GM19395 (cell line): ENCODE results near the gene ST6GALNAC4.

ENCODE experiments used
- ATAC-seq: cut with Tn5 transposase; IDR thresholded peaks from one replicate; pipeline ENCODE4 v1.9.1; 2021; ENCODE audit warnings: mild to moderate bottlenecking, moderate library complexity; ENCODE audit not compliant: unreplicated experiment

The ST6GALNAC4 gene

DNA sequence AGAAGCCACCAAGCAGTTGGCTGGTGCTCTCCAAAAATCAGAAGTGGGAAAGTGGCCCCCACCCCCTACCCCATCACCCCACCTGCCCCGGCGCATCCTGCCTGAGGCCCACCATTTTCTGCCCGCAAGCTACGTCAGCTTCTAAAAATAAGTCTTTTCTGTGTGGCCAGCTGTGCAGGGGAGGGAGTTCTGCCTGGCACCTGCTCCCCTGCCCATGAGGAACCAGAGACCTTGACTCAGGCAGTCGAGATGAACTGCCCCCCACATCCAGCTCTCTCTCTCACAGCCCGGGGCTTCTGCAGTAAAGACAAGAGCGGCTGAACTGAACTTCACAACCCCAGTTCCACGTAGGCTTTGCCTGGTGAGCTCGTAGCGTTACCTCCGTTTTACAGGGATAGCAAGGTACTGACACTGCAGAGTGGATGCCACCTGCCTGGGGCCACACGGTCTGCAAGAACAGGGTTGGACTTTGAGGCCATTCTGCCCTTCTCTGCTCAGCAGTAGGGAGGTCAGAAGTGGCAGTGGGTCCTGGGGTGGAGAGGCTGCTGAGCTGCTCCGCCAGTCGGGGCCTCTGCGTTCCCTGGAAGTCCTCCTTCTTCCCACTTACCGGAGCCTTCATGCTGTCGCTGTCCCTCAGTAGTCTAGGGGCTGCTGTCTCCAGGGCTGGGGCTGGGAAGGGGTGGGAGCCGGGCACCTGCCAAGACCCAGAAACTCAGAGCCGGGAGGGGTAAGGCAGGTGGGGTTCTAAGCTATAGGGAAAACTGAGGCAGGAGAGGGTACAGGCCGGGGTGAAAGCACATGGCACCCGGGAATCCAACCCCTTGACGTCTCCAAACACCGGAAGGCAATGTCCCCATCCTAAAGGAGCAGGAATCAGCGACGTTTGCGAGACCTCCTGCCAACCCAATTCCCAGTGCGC lies 781 bp downstream of the ST6GALNAC4 start:
- ATAC-seq = peak; percentile 38

DNA sequence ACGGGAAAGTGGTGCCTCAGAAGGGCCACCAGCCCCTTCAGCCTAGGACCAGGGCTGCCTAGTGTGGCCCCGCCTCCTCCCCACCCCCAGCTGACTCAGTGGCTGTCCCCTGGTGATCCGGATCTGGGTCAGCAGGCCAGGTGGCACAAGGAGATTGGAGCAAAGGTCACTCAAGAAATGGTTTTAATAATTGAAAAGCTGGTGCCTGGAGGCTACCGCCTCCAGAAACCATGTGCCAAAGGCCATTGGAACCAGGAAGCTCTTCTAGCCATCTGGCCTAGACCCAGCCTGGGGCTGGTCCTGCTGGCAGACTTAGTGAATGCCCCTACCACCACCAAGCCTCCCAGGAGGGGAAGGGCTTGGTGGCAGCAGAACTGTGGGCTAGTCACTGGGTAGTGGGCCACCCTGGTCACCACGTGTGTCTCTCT lies 1.5 kb downstream of the ST6GALNAC4 start:
- ATAC-seq = no peak

DNA sequence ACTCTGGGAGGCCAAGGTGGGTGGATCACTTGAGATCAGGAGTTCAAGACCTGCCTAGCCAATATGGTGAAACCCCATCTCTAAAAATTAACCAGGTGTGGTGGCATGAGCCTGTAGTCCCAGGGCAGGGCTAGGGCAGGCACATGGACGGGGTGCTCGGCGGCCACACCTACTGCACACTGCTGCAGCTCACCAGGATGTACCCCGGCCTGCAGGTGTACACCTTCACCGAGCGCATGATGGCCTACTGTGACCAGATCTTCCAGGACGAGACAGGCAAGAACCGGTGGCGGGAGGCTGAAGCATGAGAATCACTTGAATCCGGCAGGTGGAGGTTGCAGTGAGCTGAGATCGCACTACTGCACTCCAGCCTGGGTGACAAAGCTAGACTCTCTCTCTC lies 3.2 kb downstream of the ST6GALNAC4 start:
- no peak for ATAC-seq

DNA sequence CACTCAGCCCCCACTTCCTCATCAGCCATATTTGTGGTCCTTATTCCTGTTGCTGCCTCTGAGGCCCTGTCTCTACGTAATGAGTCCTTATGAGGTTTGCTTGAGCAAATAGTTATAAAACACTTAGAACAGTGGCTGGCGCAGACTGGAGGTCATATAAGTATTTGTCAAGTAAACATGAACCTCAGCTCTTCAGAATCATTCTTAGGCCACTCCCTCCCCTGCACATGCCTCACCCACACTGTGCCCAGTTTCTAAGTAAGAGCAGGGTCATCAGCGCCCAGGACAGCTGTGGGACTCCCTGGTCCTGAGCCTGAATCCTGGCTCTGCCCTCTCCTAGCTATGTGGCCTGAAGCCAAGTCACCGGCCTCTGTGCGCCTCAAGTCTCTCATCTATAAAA lies 4.0 kb downstream of the ST6GALNAC4 start:
- ATAC-seq = no peak

DNA sequence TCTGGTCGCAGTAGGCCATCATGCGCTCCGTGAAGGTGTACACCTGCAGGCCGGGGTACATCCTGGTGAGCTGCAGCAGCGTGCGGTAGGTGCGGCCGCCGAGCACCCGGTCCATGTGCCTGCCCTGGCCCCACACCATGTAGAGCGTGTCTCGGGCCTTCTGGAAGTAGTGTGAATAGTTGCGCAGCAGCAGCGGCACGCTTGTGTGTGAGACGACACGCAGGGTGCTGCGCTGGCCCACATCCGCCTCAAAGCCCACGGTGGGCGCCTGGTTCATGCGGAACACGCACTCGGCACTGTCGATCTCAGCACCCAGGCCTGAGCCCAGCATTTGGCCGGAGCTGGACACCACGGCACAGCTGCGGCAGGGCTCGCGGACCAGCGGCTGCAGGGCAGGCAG lies 4.5 kb downstream of the ST6GALNAC4 start:
- no peak for ATAC-seq

DNA sequence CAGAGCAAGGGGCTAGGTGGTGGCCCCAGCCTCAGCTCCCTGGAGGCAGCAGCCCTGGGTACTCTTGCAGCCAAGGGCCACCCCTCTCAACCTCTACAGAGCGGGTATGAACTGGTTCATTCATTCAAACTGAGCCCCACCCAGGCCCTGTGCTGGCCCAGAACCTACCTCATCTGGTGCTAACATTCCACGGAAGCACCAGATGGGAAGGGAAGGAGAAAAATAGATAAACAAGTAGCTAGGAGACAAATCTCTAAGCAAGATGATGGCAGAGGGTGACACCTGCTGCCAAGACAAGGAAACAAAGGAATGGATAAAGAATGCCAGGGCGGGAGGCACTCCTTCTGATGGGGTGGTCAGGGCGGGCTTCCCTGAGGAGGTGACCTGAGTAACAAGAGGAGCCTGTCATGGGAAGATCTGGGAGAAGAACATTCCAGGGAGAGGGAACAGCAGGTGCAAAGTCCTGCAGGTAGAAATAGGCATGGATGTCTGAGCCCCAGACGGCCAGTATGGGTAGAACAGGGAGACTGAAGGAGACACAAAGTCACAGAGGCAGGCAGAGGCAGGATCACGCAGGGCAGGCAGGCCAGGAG lies 6.1 kb downstream of the ST6GALNAC4 start:
- no peak for ATAC-seq

DNA sequence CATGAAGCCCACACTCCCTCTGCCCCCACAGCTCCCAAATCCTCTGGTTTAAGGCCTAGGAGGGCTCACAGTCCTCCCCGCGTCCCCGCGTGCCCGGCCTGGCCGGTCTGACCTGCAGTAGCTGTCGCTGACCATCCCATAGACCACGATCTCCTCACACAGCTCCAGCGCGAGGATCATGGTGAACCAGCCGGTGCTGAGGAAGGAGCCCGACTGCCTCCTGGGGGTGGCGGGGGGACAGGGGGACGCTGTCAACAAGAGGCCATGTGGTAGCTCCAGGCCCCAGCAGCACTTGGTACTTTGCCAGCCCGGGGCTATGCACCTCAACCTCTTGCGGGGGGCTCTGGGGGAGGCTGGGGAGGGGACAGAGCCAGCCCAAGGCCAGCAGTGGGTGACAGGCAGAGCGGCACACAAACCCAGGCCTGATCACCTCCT lies 7.0 kb downstream of the ST6GALNAC4 start:
- no peak for ATAC-seq

DNA sequence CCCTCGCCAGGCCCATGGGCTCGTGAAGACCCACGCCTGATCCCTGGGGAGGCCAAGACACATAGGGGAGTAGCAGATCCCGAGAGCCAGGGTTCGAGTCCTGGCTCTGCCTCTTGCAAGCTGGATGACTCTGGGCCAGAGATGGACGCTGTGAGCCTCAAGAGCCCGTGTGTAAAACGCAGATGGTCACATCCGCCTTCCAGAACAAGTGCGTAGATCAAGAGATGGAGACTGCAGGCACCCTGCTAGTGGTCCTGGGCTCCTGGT lies 8.2 kb downstream of the ST6GALNAC4 start:
- no peak for ATAC-seq

DNA sequence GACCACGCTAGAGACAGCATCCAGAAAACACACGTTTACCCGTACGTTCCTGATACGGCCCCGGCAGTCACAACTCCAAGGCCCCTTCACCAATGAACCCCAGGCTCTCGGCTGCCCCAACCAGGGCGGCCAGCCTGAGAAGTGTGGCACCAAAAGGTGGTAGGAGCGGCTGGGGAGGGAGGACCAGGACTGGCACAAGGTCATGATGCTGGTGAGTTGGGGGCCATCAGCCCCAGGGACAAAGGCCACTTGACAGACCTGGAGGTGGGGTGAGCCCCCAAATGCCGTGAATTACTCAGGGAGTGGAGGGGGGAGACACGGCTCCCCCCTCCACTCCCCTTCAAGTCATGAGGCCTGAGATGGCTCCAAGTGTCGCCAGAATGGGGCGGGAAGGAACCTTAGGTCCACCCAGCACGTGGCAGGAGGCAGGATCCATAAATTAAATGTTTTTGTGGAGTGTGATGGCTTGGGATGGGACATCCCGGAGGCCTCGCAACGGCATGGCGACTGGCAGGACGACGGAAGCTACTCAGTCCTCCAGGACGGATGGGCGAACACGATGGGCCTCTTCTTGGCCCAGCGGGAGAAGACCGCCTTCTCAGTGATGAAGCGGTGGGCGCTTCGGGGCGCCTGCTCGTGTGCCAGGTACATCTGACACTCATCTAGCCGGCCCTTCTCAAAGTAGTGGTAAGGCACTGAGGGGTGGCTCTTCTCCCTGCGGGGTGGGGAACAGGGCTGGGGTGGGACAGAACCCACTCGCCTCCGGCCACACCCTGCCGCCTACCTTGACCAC lies 8.8 kb downstream of the ST6GALNAC4 start:
- no peak for ATAC-seq

DNA sequence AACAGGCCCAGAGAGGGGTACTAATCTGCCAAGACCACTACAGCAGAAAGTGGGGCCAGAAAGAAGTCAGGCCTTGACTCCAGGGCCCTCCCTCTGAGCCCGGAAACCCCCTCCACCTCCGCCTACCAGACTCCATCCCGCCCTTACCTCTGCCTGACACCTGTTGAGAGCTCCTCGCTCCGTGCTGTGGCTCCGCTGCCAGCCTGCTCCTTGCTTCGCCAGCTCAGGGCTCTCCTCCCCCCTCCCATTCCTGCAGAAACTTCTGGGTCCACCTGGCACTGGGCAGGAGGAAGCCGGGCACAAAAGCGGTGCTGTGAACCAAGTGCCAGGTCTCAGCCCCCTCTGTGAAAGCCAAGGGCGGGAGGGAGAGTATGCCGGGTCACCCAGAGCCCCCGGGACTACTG lies 11.1 kb downstream of the ST6GALNAC4 start:
- ATAC-seq = no peak

DNA sequence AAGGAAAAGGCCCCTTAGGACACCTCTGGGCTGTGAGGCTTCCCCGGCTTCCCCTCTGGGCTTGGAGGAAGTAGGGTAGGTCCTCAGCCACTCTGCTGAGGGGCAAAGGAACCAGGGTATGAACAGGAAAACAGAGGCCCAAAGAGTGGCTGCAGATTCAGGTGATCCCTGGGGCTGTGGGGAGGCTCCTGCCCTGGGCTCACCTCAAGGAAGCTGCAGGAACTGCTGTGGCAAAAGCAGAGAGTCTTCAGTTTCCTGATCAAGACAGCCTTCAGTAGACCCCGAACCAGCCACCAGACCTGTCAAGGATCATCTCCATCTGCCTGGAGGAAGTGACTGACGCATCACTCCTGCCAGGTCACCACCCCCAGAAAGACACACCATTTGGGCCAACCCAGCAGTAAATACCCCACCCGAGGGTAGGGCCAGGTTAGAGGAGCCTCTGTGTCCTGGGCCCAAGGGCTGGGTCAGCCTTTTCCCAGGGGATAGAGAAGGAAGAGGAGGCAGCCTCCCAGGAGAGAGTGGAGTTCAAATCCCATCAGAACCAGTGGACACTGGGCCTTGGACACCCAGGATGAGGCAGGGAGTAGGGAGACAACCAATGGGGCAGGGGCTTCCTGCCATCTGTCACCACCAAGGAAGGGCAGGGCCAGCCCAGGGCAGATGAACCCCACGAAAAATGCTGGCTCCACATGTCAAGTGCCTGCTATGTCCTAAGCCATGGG lies 11.7 kb downstream of the ST6GALNAC4 start:
- ATAC-seq = no peak

DNA sequence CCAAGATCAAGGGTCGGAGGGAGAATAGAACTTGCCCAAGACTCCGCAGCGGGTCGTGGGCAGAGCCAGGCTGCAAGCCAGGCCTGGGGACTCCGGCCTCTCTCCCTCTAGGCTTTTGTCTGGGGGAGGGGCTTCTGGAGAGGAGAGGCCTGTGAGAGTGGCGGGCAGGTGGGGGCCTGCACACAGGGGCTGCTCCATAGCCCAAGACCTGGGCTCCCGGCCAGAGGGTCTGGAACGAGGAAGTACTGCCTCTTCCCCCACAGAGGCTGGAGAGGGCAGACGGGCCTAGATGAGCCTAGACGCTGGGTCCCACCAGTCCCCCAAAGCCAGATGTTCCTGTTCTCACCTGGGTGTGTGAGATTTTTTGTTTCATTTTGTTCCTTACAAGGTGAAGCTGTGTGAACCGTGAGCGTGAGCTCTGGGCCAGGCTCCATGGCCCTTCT lies 12.3 kb downstream of the ST6GALNAC4 start:
- no peak for ATAC-seq

DNA sequence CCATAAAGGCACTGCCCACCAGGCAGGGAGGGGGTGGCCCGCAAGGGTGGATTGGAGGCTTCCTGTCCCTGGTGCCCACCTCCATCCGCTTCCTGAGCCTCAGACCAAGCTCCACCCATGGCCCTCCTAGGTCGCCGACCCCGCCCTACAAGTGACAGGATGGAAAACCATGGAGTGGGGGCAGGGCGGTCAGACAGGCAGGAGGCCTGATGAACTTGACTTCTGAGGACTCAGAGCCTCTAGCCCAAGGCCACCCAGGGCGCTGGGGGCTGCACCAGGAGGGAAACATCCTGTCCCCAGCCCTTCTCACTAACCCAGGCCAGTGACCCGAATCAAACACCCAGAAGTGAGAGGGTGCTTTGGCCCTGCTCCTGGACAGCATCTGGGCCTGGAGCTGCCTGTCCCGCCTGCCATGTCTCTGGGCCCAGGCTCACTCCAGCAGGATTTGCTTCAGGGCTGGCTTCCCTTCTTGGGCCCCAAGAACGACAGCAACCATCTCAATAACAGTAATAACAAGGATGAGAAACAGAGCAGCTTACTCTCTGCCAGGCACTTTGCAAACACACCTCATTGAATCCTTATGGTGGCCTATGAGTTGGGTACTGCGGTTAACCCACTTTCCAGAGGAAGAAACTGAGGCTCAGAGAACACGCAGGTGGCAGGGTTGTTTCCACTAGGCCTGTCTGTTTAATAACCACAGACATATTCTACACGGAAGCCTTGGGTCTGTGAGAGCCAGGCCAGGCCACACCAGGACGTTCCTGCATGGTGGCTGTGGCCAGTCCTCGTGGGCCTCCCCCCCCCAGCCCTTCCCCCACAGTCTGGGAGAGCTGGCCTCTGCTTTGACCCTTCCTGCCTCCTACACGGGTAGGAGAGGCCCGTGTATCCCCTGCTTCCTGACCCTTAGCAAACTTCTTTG lies 13.0 kb downstream of the ST6GALNAC4 start:
- no peak for ATAC-seq

DNA sequence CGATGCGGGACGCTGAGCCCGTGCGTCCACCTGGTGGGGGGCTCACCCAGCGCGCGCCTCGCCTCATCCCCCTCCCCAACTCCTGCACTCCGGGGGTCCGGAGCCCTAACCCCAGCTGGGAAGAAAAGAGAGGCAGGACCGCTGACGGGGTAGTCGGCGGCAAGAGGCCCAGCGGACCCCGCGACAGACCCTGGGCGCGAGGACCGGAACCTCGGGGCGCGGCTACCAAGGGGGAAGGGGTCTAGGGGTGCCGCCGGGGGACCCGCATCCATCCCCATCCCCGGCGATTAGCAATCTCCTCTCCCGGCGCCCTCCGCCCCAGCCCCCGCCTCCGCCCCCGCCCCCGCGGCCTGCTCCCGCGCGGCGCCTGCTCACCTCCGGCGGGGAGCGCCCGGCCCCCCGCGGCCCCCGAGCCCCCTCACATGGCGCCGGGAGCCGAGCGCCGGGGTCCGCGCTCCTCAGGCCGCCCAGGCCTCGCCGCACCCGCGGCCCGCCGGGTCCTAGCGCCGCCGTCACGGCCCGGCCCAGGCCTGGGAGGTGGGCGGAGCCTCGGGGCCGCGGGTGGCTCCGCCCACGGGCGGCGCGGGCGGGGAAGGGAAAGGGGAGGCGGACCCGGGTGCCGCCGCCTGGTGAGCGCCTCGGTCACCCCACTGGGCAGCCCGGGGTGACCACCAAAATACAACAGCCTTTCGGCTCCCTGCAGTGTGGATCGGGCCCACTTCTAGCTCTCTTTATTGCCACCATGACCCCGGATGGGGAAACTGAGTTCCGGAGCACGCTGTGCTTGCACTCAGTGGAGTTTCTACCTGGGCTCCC lies 17.5 kb downstream of the ST6GALNAC4 start, which contains the start of gene ST6GALNAC6:
ST6GALNAC6 (minus strand) TSS at position 476 of the 816 bp plus-strand sequence. CDS start 1,622 bp downstream, outside the sequence.
- ATAC-seq = no peak

DNA sequence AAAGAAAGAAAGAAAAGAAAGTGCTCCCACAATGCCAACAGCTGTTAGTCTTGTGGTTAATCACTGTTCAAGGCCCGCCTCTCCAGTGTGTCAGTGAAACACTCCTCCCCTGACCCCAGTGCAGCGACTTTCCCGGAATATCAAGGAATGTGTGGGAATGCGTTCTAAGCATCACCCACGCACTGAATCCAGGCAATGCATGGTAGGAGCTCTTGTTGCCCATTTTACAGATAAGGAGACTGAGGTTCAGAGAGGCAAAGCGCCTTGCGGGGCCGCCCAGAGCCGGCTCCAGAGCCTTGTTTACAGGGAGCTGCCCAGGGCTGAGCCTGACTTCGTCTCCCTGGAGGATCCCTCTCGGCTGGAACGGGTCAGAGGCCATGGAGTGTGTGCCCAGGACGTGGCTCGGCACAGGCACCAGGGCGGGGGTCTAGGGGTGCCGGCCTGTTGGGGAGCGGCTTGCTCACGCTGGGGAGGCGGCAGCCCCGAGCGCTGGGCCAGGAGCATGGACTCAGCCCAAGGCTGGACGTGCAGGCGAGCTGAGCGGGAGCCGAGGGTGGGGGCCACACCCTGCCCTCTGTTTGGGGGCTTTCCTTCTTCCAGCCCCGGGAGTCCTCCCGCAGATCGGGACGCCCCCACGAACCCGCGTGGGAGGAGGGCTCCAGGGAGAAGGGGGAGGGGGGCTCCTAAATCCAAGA lies 18.3 kb downstream of the ST6GALNAC4 start:
- ATAC-seq = no peak

DNA sequence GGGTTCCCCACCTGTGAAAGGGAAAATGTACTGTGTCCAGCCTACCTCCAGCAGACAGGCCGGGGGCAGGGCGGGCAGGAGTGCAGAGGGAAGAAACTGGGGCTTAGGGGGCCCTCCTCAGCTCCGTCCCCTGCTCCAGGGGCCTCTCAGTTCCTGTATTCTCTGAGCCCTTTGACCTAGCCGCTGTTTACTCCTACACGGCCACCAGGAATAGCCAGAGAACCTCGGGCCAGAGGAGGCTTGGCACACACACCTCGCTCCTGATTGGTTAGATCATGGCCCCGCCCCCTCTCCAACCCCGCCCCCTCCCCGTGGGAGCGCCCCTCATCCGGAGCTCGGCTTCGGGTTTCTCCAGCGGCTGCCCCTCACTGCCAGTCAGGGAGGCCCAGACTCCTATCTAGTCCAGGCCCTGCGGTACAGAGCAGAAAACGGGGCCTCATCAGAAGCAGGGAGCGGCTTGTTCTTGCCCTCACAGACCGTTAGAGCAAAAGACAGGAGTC lies 19.6 kb downstream of the ST6GALNAC4 start:
- no peak for ATAC-seq

DNA sequence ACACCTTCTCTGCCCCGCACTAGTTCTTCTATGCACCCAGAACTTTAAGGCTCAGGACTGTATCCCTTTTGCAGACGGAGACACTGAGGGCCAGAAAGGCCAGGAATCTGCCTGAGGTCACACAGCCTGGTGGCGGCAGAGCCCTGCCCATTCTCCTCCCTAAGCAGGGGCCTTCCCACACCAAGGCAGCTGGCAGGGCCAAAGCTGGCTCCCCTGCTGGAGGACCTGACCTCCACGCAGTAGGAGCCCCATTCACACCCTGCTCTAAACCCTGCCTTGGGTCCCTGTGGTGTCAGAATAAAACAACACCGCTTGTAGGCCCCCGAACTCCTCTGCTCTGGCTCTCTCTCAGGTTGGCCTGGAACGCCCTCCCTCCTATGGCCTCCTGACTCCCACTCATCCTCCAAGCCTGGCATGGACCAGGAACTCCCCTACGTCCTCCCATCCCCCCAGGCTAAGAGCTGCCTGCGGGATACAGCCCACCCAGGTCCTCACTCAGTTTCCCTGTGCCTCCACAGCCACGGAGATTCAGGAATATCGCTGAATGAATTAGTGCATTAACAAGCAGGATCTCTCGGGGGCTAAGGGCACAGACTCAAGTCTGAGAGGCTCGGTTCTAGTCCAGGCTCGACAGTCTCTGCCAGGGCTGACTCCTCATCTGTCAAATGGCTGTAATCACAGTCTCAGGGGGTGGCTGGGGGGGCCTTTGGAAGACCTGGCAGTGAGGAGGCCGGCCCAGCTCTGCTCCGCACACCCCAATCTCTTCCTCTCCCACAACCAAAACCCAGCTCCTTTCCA lies 20.2 kb downstream of the ST6GALNAC4 start:
- ATAC-seq = no peak
